ENCODE data around the gene TRPM3. TPM values are rescaled to one million over a fixed set of nuclear protein-coding genes. Genes with fewer than 3 reads are reported as not detected.

Gene TRPM3
- total and polyA plus RNA-seq, 4 donors, result 0.07 to 0.89 (median 0.67) TPM

DNA sequence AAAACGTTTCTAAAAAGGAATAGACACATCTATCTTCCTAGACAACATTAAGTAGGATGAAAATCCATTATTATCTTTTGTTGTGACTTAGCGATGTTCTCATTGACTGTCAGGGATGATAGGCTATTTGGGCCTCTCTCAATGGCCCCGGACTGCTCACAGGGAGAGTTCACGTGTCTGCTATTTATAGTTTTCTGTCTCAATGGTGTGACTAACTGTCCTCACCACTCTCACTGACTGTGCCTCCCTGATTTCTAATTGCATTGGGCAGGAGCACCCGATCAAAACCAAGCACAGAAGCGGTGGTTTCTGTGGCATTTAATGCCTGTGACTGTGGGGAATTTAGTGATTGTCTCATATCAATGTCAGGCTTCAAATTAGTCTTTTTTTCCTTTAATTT is 420.3 kb downstream of the TRPM3 start:
- Histone ChIP-seq H3K9me3 (ENCODE audit: control insufficient read depth in 4 of 4, low read length in 3 of 4) (no peaks in the 10 kb centered on the region), H3K4me1 (ENCODE audit: control insufficient read depth in 4 of 4, insufficient read depth in 4 of 4, low read length in 3 of 4) (no peaks in the 10 kb centered on the region), H3K9ac (ENCODE audit: low read depth in 1 of 2, low read length in 2 of 2) (no peak overlapping the region), H3K27me3 (ENCODE audit: control insufficient read depth in 4 of 4, insufficient read depth in 4 of 4, low read length in 3 of 4) (no peaks in the 10 kb centered on the region), H3K4me3 (ENCODE audit: low read depth in 1 of 3, low read length in 3 of 3) (no peak overlapping the region), H3K36me3 (ENCODE audit: control insufficient read depth in 4 of 4, insufficient read depth in 3 of 4, low read depth in 1 of 4, low read length in 3 of 4) (no peaks in the 10 kb centered on the region), H3K27ac (ENCODE audit: low read depth in 1 of 2, low read length in 2 of 2) (no peak overlapping the region)
- no peak for TF ChIP-seq YY1 (IDR thresholded peaks at IDR 0.05)
- no peak for TF ChIP-seq FOXA1 (IDR thresholded peaks at IDR 0.05)
- no peak for TF ChIP-seq CTCF (IDR thresholded peaks at IDR 0.05; ENCODE audit: low read depth, low read length, missing input control)
- TF ChIP-seq ATF3 (IDR thresholded peaks at IDR 0.05), result no peak
- no peak for TF ChIP-seq HNF4G (IDR thresholded peaks at IDR 0.05)
- TF ChIP-seq HNF4A (conservative IDR thresholded peaks at IDR 0.05), result no peak
- no peak for TF ChIP-seq MAX (IDR thresholded peaks at IDR 0.05)
- TF ChIP-seq RXRA (IDR thresholded peaks at IDR 0.05), result no peak
- TF ChIP-seq EGR1 (IDR thresholded peaks at IDR 0.05; ENCODE audit: low read depth in 2 of 2), result no peak
- TF ChIP-seq TAF1 (conservative IDR thresholded peaks at IDR 0.05), result no peak
- no peak for TF ChIP-seq RAD21 (IDR thresholded peaks at IDR 0.05)
- TF ChIP-seq FOXA2 (IDR thresholded peaks at IDR 0.05), result no peak
- TF ChIP-seq SP1 (IDR thresholded peaks at IDR 0.05), result no peak
- no peak for TF ChIP-seq REST (IDR thresholded peaks at IDR 0.05)
- TF ChIP-seq, protein P1, sequence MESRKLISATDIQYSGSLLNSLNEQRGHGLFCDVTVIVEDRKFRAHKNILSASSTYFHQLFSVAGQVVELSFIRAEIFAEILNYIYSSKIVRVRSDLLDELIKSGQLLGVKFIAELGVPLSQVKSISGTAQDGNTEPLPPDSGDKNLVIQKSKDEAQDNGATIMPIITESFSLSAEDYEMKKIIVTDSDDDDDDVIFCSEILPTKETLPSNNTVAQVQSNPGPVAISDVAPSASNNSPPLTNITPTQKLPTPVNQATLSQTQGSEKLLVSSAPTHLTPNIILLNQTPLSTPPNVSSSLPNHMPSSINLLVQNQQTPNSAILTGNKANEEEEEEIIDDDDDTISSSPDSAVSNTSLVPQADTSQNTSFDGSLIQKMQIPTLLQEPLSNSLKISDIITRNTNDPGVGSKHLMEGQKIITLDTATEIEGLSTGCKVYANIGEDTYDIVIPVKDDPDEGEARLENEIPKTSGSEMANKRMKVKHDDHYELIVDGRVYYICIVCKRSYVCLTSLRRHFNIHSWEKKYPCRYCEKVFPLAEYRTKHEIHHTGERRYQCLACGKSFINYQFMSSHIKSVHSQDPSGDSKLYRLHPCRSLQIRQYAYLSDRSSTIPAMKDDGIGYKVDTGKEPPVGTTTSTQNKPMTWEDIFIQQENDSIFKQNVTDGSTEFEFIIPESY (IDR thresholded peaks at IDR 0.05), result no peak
- no peak for TF ChIP-seq JUND (IDR thresholded peaks at IDR 0.05)
- no peak for TF ChIP-seq NR2F2 (IDR thresholded peaks at IDR 0.05)
- 84% methylated on average over 6 of the region's 6 CpGs for WGBS
- no peak for DNase-seq (ENCODE audit: low spot score)

All from liver (tissue), 9 donors.